Measurements from ENCODE around the gene ZNF565. TPM values are rescaled to one million over a fixed set of nuclear protein-coding genes. Genes with fewer than 3 reads are reported as not detected.
"Not testable (repeated sequence)": the region's sequence is repeated elsewhere in the genome, so short reads cannot be mapped to it uniquely, and the experiment has no call there.

ZNF565 gene
- total and polyA plus RNA-seq, 8 donors, result 2.1 to 3.5 (median 2.6) TPM

GRCh38 chr19:36203293-36203692 is 11.2 kb downstream of the ZNF565 start:
- ATAC-seq (no peak), DNase-seq (no peak), FAIRE-seq (no peak)
- H3K36me3 ChIP-seq, result no peaks in the 10 kb centered on the region
- H3K27ac ChIP-seq, result no peak overlapping the region
- H3K9me3 ChIP-seq, result no peaks in the 10 kb centered on the region
- WGBS, 2 donors, result 90 to 98% methylated on average over 4 of the region's 4 CpGs
- no peak overlapping the region for H3K4me3 ChIP-seq
- intact Hi-C loops (cut with DNase I), result no loop called here
- H3K4me1 ChIP-seq, result no peaks in the 10 kb centered on the region
- H3K27me3 ChIP-seq, result no peaks in the 10 kb centered on the region
- TF ChIP-seq CTCF (IDR thresholded peaks at IDR 0.05), result no peak

- H3K27me3 ChIP-seq, result no peaks in the 10 kb centered on the region
- FAIRE-seq (no peak), ATAC-seq (no peak), DNase-seq (no peak)
- no peaks in the 10 kb centered on the region for H3K4me1 ChIP-seq
- no peak overlapping the region for H3K4me3 ChIP-seq
- H3K27ac ChIP-seq, result no peak overlapping the region
- intact Hi-C loops (cut with DNase I), result no loop called here
- WGBS, 2 donors, result 89 to 93% methylated on average over 6 of the region's 6 CpGs
- H3K36me3 ChIP-seq, result no peaks in the 10 kb centered on the region
- no peaks in the 10 kb centered on the region for H3K9me3 ChIP-seq
- no peak for TF ChIP-seq CTCF (IDR thresholded peaks at IDR 0.05)
These were observed 12.8 kb downstream of the ZNF565 start for GRCh38 chr19:36201684-36202083.

GRCh38 chr19:36198119-36198518 is 16.3 kb downstream of the ZNF565 start:
- DNase-seq, result no peak
- Histone ChIP-seq H3K4me1 (no peaks in the 10 kb centered on the region), H3K27ac (no peak overlapping the region), H3K27me3 (no peaks in the 10 kb centered on the region), H3K4me3 (no peak overlapping the region), H3K9me3 (no peaks in the 10 kb centered on the region), H3K36me3 (peaks cover 0 to 14% (median 0%) of the 10 kb centered on the region in 3 donors)
- no peak for FAIRE-seq
- no peak for TF ChIP-seq CTCF (IDR thresholded peaks at IDR 0.05)
- WGBS, 2 donors, result 90% methylated on average over 2 of the region's 2 CpGs
- ATAC-seq, result no peak
- intact Hi-C loops (cut with DNase I), result no loop called here

DNA sequence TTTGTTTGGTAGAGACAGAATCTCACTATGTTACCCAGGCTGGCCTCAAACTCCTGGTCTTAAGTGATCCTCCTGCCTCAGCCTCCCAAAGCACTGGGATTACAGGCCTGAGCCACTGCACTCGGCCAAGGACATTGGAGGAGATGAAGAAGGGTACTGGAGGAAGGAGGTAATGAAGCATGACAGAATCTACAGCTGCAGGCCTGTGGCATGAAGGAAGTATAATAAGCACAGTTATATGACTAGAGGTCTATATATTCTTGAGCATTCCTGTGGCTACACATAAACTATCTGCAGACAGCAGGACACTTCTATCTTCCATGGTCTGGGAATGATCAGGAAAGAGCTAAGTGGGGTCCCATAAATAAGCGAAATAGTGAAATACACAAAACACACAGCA is 18.2 kb downstream of the ZNF565 start:
- DNase-seq (no peak), FAIRE-seq (no peak), ATAC-seq (no peak)
- TF ChIP-seq CTCF (IDR thresholded peaks at IDR 0.05), result no peak
- Histone ChIP-seq H3K4me3 (no peak overlapping the region), H3K9me3 (no peaks in the 10 kb centered on the region), H3K27ac (no peak overlapping the region), H3K27me3 (no peaks in the 10 kb centered on the region), H3K4me1 (no peaks in the 10 kb centered on the region), H3K36me3 (peaks cover 0 to 14% (median 0%) of the 10 kb centered on the region in 3 donors)
- WGBS, 2 donors, result 94% methylated on average over 2 of the region's 2 CpGs
- intact Hi-C loops (cut with DNase I), result no loop called here

DNA sequence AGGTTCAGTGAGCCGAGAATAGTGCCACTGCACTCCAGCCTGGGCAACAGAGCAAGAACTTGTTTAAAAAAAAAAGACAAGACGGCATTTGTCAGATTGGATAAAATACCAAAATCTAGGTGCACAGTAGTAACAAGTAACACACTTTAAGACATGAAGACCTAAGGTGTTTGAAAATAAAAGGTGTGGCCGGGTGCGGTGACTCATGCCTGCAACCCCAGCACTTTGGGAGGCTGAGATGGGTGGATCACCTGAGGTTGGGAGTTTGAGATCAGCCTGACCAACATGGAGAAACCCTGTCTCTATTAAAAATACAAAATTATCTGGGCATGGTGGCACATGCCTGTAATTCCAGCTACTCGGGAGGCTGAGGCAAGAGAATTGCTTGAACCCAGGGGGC is 27.7 kb downstream of the ZNF565 start:
- FAIRE-seq; ATAC-seq; H3K4me1 ChIP-seq; H3K9me3 ChIP-seq; H3K4me3 ChIP-seq; H3K36me3 ChIP-seq; H3K27me3 ChIP-seq; intact Hi-C loops (cut with DNase I); H3K27ac ChIP-seq; DNase-seq: not testable (repeated sequence)
- 90 to 92% methylated on average over 5 of the region's 5 CpGs for WGBS, 2 donors

- H3K27ac ChIP-seq, result no peak overlapping the region
- intact Hi-C loops (cut with DNase I), result no loop called here
- no peak for FAIRE-seq
- no peaks in the 10 kb centered on the region for H3K9me3 ChIP-seq
- no peak overlapping the region for H3K4me3 ChIP-seq
- WGBS, 2 donors, result 84 to 88% methylated on average over 10 of the region's 10 CpGs
- H3K27me3 ChIP-seq, result no peaks in the 10 kb centered on the region
- no peak for DNase-seq
- peaks cover 0 to 8% (median 4%) of the 10 kb centered on the region in 3 donors for H3K36me3 ChIP-seq
- no peaks in the 10 kb centered on the region for H3K4me1 ChIP-seq
- no peak for TF ChIP-seq CTCF (IDR thresholded peaks at IDR 0.05)
- ATAC-seq, result no peak
These were observed 31.2 kb downstream of the ZNF565 start for GRCh38 chr19:36183245-36183628.

All from pancreas (tissue), 10 donors.